ENCODE results near the gene ANKS4B. TPM values are rescaled to one million over a fixed set of nuclear protein-coding genes. Genes with fewer than 3 reads are reported as not detected.

The ANKS4B gene
- total RNA-seq, 1 donor from 2014 or later = not detected

Other genes with a start within 250 kb of the ANKS4B start
- 0.02 TPM in 1 of 2 replicates, not detected in the other for gene DNAH3, start 82.9 kb upstream of the ANKS4B start, total RNA-seq
- gene LDAF1, start 75.0 kb upstream of the ANKS4B start, total RNA-seq = 7.2 and 7.3 TPM in 2 replicates
- gene ZP2, start 22.1 kb upstream of the ANKS4B start, total RNA-seq = not detected in 2 replicates
- not detected in 2 replicates for gene CRYM, start 44.6 kb downstream of the ANKS4B start, total RNA-seq

Measured in activated CD4-positive, alpha-beta T cell treated with anti-CD3 and anti-CD28 coated beads, Interleukin-2, amount 10 ng/mL, durations not matched to agents 24 days and 14 days (primary cell).